Heart right ventricle (tissue), 16 donors: Measurements from ENCODE around the gene INPP4B. TPM values are rescaled to one million over a fixed set of nuclear protein-coding genes. Genes with fewer than 3 reads are reported as not detected.

Experiments
- ATAC-seq, 8 donors: fragments of 200-7000 bp; cut with Tn5 transposase; one replicate each; pipeline ENCODE4 v1.9.1; 2020; ENCODE audit warnings: mild to moderate bottlenecking in 8 of 8, moderate library complexity in 8 of 8, moderate number of reproducible peaks in 1 of 8
- DNase-seq, 2 donors: peaks; one replicate each; pipeline ENCODE4 v3.0.0-alpha.2; 2020
- H3K27ac ChIP-seq, 10 donors: fragments of 200-600 bp; sonication (generic) in 2 of 10; one replicate each; pipeline versions ENCODE4 v1.5.0 to v1.8.0; 2020 to 2022; ENCODE audit warnings: mild to moderate bottlenecking in 3 of 10
- H3K27me3 ChIP-seq, 7 donors: fragments of 200-600 bp; one replicate each; pipeline ENCODE4 v1.8.0; 2021 to 2022; ENCODE audit warnings: mild to moderate bottlenecking in 2 of 7
- H3K36me3 ChIP-seq, 9 donors: fragments of 200-600 bp; sonication (generic) in 1 of 9; one replicate each; pipeline versions ENCODE4 v1.5.0 to v1.8.0; 2020 to 2022; ENCODE audit warnings: mild to moderate bottlenecking in 2 of 9
- H3K4me1 ChIP-seq, 9 donors: fragments of 200-600 bp; sonication (generic) in 1 of 9; one replicate each; pipeline versions ENCODE4 v1.5.0 to v1.8.0; 2020 to 2022; ENCODE audit warnings: mild to moderate bottlenecking in 4 of 9
- H3K4me3 ChIP-seq, 10 donors: fragments of 200-600 bp; sonication (generic) in 2 of 10; one replicate each; pipeline versions ENCODE4 v1.5.0 to v1.8.0; 2020 to 2022; ENCODE audit warnings: mild to moderate bottlenecking in 7 of 10, moderate library complexity in 2 of 10
- H3K9me3 ChIP-seq, 11 donors: fragments of 200-600 bp in 10 of 11; sonication (generic) in 2 of 11; one replicate each; pipeline versions ENCODE4 v1.5.0 to v1.8.0; 2013 to 2022; ENCODE audit warnings: mild to moderate bottlenecking in 2 of 11, control low read depth in 1 of 11, moderate library complexity in 1 of 11
- CTCF ChIP-seq, 9 donors: fragments of 200-600 bp; sonication (generic) in 2 of 9; IDR thresholded peaks; one replicate each; pipeline versions ENCODE4 v1.5.0 to v1.8.0; 2021 to 2022; ENCODE audit warnings: antibody characterized with exemption in 9 of 9, mild to moderate bottlenecking in 5 of 9, moderate library complexity in 1 of 9
- WGBS, 2 donors: extraction: QIAGEN DNeasy Blood & Tissue Kit; methylation state at CpG; one replicate each; pipeline ENCODE4 v1.1.7; 2013; ENCODE audit warnings: inconsistent platforms in 1 of 2; 5-methylcytosine and 5-hydroxymethylcytosine counted together
- intact Hi-C, 10 donors: fragments of 100-400 bp; cut with DNase I; formaldehyde crosslinking; loops; one replicate each; pipeline versions ENCODE4 v1.11.1 to v1.14.2; 2022
- polyA plus RNA-seq, 2 donors: library from polyadenylated mRNA; stranded (reverse); fragments of 200-250 nt; gene quantifications; one replicate each; pipeline ENCODE4 v1.2.3, GENCODE V29; 2013
- total RNA-seq, 10 donors: library from RNA; stranded (reverse); fragmentation: NEBNext Ultra II Directional in 3 of 10; extraction: Animal tissue kit (Norgen Biotek cat#: 25700) in 3 of 10; gene quantifications; one replicate each; pipeline versions ENCODE4 v1.2.1 to v1.2.4, GENCODE V29; 2021 to 2023
- donor health status: Arrhythmogenic right ventricular cardiomyopathy.
- donor health status: ischemic (EF 13 %, LVEDD 7.1; RV severe dilation, severe dysfunction).
- donor health status: healthy with polysubstance abuse.
- donor health status: DM: no; HTN: yes; CAD: no.
- donor health status: DM: no; HTN: no; CAD: no.
- donor health status: ischemic (EF 25% LVEDD 6.9; RV normal size, moderate dysfunction).
- donor health status: ischemic (EF 25% LVEDD 5.7; RV mildly dilated, moderate dysfunction).
- donor health status: healthy.
- donor health status: DM: yes; HTN: yes; CAD: no.
- donor health status: Ischemic cardiomyopathy.
- donor health status: ischemic (EF 35%, LVEDD 5.7; RV mildly dilated, moderate dysfunction).
- donor health status: nonischemic (EF 11% LVEDD 7.7; RV severe dilation, severe dysfunction).
- donor health status: DM: yes; HTN: yes; CAD: no.
- donor health status: PGD.
- donor health status: ischemic (EF 29% LVEDD 5.4; RV normal size, mild dysfunction).
- donor health status: nonischemic (EF 23%, LVEDD 6.1; RV moderate dilation, normal function).

Gene INPP4B
- total and polyA plus RNA-seq, 12 donors, result 3.7 to 100.0 (median 39.1) TPM

DNA sequence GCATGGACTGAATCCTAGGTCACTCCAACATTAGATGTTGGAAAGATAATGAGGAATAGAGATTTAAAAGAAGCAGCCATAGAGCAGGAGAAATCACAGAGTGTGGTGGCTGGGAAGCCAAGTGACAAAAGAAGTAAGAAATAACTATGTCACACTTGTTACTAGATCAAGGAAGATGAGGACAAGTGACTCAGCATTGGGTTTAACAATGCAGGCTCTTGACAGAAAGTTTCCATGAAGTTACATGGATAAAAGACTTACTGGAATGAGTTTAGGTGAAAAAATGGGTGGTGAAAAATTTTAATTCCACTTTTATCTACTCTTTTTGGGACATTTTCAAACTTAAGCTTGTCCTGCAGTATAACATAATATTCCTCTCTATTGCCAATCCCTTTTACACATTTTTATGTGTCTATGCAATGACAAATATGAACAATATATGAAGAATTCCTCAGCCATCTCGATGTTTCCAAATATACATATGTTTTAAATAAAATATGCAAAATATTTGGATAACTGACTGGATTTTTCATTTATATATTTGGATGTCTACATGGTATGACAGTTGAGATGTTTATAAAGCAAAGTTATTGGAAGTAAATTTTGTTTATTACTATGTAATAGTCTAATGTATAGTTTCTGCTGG is 747.1 kb downstream of the INPP4B start:
- DNase-seq (no peak), ATAC-seq (no peak)
- TF ChIP-seq CTCF (IDR thresholded peaks at IDR 0.05), result no peak
- H3K27me3 ChIP-seq, result no peaks in the 10 kb centered on the region
- WGBS, 2 donors, result 86 to 91% methylated on average over 1 of the region's 1 CpG
- peaks cover 0 to 7% (median 5%) of the 10 kb centered on the region in 9 donors for H3K4me1 ChIP-seq
- no peak overlapping the region for H3K4me3 ChIP-seq
- intact Hi-C loops, result no loop called here
- no peaks in the 10 kb centered on the region for H3K9me3 ChIP-seq
- H3K36me3 ChIP-seq, result no peaks in the 10 kb centered on the region
- H3K27ac ChIP-seq, result no peak overlapping the region

DNA sequence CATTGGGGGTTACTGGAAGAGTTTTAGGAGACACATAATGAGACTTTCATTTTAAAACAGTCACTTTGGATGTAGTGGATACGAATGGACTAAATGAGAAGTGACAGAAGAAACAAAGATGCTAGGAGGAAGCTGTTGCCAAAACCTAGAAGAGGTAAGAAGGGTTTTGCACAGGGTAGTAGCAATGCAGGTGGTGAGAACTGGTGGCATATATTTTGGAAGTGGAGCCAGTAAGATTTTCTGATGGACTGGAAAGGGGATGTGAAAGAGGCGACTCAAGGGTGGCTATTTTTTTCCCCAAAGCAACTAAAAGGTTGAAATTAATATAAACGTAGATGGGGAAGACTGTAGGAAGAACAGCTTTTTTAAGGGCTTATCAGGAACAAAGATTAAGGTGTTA is 747.7 kb downstream of the INPP4B start:
- H3K27ac ChIP-seq, result no peak overlapping the region
- no peaks in the 10 kb centered on the region for H3K9me3 ChIP-seq
- DNase-seq, result no peak
- H3K4me1 ChIP-seq, result peaks cover 0 to 7% (median 5%) of the 10 kb centered on the region in 9 donors
- H3K27me3 ChIP-seq, result no peaks in the 10 kb centered on the region
- no peak overlapping the region for H3K4me3 ChIP-seq
- no peak for ATAC-seq
- intact Hi-C loops, result no loop called here
- 90 to 93% methylated on average over 3 of the region's 3 CpGs for WGBS, 2 donors
- no peaks in the 10 kb centered on the region for H3K36me3 ChIP-seq
- TF ChIP-seq CTCF (IDR thresholded peaks at IDR 0.05), result no peak

DNA sequence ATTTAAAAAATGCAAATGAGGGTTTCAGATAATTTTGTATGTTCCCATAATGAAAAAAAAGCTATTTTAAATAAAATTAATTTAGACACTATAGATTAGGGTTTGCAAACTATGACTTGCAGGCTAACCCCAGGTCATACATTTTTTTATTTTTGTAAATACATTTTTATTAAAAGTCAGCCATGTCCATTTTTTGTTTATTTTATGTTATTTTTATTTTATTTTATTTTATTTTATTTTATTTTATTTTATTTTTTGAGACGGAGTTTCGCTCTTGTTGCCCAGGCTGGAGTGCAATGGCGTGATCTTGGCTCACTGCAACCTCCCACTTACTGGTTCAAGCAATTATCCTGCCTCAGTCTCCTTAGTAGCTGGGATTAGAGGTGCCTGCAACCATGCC is 749.1 kb downstream of the INPP4B start:
- no peaks in the 10 kb centered on the region for H3K9me3 ChIP-seq
- no peak overlapping the region for H3K27ac ChIP-seq
- intact Hi-C loops, result no loop called here
- no peaks in the 10 kb centered on the region for H3K27me3 ChIP-seq
- WGBS, 2 donors, result 93 to 98% methylated on average over 3 of the region's 3 CpGs
- DNase-seq, result no peak
- no peaks in the 10 kb centered on the region for H3K36me3 ChIP-seq
- no peak for TF ChIP-seq CTCF (IDR thresholded peaks at IDR 0.05)
- no peak for ATAC-seq
- no peak overlapping the region for H3K4me3 ChIP-seq
- H3K4me1 ChIP-seq, result peaks cover 0 to 9% (median 5%) of the 10 kb centered on the region in 9 donors

DNA sequence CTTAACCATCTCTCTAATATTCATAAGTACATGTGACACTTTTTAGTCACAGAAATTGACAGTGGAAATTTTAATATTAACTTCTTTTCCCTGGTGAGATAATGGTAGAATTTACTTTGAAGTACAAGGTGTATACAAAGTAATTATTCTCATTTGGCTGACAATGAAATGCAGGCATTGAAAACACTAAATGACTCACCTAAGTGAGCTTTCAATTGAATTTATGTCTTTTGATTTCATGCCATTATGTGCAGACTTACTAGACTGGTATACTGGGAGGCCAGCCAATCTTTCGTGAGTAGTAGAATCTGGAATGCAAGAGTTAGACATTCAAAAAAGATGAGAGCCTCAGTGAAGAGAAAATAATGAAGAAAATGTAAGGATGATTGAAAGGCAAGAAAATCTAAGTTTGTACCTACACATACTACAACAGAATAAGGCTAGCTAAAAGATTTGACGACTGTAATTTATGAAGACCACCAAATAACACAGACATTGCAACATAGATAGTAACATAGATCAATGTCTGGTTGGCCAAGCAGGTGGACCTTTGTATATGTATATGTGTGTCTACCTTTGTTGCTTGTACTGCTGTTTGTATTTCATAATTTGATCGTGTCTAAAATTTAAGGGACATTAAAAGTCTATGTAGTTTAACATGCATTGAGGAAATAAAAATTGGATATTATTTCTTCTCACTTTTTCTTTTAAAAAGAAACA is 750.1 kb downstream of the INPP4B start:
- Histone ChIP-seq H3K36me3 (no peaks in the 10 kb centered on the region), H3K27me3 (no peaks in the 10 kb centered on the region), H3K9me3 (no peaks in the 10 kb centered on the region), H3K27ac (no peak overlapping the region), H3K4me3 (no peak overlapping the region), H3K4me1 (peaks cover 0 to 13% (median 6%) of the 10 kb centered on the region in 9 donors)
- intact Hi-C loops, result no loop called here
- ATAC-seq, result peak in 1 of 8 donors; percentile 24
- 77 to 79% methylated on average over 3 of the region's 3 CpGs for WGBS, 2 donors
- TF ChIP-seq CTCF (IDR thresholded peaks at IDR 0.05), result no peak
- DNase-seq, result no peak
